SKM-1 treated with dmso at 0.1 percent for 144 hours (cell line): ENCODE data around the gene PRSS36.
A peak's percentile ranks its signal among the peaks of the same experiment; 100 is the strongest.
"Not testable (repeated sequence)": the region's sequence is repeated elsewhere in the genome, so short reads cannot be mapped to it uniquely, and the experiment has no call there.

Experiments
- DNase-seq: peaks from one replicate; lab custom pipeline; 2025; ENCODE audit not compliant: unreplicated experiment; lab: John Stamatoyannopoulos, UW

Gene PRSS36

DNA sequence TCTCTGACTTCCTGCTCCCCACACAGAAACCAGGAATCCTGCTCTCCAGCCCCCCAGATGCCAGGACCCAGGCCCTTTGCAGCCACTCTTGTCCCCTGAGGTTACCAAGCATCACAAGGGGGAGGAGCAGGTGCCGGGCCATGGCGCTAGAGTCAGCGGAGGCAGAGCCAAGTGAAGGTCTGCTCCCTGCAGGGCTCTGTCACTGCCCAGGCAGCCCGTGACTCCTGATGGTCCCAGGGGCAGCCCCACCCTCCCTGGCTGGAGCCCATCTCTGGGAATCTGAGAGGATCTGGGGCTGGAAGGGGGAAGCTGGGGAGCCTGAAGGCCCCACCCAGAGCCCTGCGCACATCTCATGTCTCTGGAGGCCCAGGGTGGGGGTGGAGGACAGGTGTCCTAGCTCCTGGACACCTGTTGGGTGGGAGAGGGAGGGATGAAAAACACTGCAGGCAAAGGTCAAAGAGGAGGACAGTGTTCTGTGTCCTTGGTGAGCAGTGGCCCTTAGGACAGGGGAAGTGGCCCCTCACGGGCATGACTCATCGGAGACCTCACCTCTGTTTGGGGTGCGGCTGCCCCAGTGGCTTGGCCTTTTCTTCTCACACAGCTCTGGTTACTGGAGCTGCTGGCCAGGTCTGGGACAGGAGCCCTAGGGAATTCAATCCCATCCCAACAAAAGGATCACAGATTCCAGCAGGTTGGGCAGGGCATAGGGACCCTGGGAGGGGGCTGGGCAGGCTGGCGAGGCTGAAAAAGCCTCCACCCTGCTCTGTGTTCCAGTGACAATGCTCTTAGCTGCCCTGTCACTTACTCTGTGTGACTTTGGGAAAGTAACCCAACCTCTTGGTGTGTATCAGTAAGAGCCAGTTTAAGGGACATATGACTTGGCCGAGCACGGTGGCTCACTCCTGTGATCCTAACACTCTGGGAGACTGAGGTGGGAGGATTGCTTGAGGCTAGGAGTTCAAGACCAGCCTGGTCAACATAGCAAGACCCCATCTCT, at the start of gene PRSS36:
Gene PRSS36 (minus strand): TSS at position 173 of the 997 bp plus-strand sequence. CDS start 31 bp downstream, at position 142.
- no peak for DNase-seq

DNA sequence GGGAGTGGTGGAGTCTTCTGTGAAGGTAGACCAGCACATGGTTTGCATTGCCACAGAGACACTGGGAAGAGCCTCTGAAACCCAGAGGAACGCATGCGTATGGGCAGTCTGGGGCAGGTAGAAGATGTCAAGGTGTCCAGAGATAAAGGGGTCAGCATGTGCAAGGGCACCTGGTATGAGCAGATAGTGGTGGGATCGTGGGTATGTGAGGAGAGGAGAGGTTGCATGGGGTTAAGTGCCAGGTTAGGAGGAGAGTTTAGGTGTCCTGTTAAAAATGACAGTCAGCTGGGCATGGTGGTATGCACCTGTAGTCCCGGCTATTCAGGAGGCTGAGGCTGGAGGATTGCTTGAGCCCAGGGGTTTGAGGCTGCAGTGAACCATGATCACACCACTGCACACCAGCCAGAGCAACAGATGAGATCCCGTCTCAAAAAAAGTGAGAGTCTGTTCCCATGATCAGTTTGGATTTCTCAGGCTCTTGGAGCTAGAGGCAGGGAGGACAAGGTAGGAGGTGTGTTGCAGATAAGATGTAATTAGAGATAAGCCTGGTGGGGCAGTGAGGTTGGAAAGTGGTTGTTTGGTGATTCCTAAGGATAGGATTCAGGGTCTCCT, 49.7 kb upstream of the PRSS36 start:
- no peak for DNase-seq

DNA sequence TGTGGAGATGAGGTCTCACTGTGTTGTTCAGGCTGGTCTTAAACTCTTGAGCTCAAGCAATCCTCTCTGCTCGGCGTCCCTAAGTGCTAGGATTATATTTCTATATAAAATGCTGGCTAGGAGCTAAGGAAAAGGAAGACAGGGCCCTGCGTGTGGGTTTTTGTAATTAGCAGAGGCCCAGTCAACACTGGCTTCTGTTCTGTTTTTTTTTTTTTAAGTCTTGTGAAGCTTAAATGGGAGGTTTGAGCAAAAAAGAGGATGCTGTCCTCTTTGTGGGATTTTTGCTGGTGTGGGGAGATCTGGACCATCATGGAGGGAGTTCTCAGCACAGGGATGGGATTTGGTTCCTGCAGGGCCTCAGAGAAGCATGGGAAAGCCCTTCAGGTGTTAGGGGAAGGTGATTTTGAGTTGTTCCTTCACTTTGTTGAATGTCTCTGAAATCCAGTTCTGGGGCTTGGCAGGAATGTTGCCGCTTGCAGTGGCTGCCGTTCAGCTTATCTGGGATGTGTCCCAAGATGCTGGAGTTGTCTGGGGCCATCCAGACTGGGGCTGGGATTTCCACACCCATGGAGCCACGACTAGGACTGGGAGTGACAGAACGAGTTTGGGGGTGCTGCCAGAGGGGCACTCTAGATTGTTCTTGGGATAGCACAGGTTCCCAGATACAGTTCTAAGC, 48.5 kb upstream of the PRSS36 start:
- no peak for DNase-seq

DNA sequence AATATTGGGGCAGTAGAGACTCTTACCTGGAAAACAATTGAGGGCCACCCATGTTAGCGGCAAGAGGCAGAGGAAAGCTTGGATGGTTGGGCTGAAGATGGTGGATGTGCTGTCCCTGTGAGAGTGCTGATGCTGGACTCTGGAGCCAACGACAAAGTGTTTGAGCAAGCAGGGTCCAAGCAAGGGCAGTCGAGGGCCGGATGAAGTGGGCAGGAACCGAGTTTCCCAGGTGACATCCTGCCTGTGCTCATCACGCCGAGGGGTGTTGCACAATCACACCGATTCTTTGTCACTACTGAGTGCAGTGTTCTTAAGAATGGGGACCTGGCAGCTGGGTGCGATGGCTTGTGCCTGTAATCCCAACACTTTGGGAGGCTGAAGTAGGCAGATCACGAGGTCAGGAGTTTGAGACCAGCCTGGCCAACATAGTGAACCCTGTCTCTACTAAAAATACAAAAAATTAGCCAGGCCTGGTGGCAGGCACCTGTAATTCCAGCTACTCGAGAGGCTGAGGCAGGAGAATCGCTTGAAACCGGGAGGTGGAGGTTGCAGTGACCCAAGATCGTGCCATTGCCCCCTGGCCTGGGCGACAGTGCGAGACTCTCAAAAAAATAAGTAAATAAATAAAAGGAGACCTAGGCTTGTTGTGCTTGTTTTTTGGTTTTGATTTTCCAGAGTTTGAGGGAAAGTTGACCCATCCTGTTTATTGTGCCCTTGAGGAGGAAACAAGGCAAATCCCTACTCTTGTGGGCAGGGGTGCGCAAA, 46.6 kb upstream of the PRSS36 start:
- no peak for DNase-seq

DNA sequence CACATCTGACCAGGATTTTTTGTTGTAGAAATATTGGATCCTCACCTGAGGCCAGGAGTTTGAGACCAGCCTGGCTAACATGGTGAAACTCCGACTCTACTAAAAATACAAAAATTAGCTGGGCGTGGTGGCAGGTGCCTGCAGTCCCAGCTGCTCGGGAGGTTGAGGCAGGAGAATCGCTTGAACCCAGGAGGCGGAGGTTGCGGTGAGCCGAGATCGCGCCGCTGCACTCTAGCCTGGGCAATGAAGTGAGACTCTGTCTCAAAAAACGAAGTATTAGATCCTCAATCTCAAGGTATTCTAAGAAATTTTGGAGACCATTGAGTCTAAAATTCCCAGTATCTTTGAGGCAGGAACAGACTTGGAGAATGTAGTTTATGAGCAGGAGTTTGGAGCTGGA, 46.0 kb upstream of the PRSS36 start:
- not testable (repeated sequence) for DNase-seq

- no peak for DNase-seq
These were observed 45.0 kb upstream of the PRSS36 start for GRCh38 chr16:31194898-31195297.

DNA sequence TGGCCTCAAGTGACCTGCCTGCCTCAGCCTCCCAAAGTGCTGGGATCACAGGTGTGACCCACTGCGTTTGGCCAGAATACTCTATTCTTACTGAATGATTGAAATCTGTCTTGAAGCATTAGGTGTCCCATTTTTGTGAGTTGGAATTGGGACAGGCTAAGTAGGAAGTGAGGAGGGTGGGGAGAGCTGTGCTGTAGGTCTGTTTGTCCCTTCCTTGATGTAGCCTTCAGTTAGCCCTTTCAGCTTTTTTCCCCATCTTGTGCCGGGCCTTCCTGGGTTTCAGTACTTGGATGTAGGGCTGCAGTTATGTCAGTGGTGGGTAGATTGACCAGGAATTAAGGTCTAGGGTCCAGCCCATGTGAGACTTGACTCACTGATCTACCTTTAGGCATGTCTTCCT, 44.0 kb upstream of the PRSS36 start:
- DNase-seq = no peak

GRCh38 chr16:31192856-31193642, 43.2 kb upstream of the PRSS36 start:
- no peak for DNase-seq

DNA sequence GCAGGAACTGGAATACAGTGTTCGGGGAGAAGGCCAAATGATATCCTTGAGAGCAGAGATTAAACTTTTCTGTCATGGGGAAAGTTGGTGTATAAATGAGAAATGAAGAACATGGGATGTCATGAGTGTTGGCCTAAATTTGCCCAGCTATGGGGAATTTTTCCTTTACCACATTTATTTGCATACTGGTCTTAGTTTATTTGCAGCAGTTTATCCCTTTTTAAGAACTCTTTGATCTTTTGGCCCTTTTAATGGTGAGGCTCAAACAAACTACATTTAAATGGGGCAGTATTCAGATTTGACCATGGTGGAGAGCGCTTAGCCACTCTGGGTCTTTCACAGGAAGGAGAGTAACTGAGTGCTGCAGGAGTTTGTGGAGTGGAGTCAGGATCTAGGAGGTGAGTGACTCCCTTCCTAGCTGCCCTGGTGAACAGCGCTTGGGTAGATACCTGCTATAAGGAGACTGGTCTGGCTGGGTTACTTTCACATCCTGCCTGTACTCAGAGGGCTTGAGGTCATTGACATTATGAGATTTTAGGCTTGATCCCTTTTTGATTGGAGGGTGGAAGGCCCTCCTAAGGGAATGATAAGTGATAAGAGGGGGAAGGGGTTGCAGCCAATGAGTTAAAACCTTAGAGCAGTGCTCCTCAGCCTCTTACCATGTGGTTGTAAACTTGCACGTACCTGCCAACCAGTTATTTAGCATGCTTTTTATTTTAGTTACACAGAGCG, 42.0 kb upstream of the PRSS36 start:
- DNase-seq = no peak

DNA sequence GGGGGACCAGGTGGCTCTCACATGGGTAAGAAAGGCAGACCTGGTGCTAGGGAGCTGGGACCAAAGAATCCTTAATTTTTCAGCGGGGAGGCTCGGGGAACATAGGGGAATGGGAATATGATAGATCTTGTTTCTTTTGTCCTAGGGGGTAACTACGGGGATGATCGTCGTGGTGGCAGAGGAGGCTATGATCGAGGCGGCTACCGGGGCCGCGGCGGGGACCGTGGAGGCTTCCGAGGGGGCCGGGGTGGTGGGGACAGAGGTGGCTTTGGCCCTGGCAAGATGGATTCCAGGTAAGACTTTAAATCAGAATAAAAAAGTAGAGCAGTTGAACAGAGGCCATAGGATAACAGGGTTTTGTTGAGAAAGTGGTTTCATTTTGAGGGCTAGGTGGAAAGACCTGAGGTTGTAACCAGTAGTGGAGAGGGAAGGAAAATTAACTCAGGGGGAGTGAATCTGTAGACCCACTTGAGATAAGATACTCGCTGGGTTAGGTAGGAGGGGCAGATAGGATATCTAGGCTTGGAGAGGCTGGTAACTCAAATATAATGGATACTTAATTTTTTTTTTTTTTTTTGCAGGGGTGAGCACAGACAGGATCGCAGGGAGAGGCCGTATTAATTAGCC, 41.1 kb upstream of the PRSS36 start:
- no peak for DNase-seq

GRCh38 chr16:31190061-31190460, 40.2 kb upstream of the PRSS36 start:
- DNase-seq = no peak

DNA sequence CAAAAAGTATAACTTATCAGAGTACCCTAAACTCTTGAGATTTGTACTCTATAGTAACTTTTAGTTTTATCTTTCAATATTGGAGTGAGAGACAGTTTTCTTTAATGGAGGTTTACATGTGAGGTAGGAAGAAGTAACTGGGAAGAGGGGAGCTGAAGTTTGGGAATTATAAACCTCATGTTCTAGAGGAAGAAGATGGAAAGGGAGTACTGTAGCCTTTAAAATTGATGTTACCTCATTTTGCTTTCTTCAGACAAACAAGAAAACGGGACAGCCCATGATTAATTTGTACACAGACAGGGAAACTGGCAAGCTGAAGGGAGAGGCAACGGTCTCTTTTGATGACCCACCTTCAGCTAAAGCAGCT, 39.5 kb upstream of the PRSS36 start:
- DNase-seq = no peak

DNA sequence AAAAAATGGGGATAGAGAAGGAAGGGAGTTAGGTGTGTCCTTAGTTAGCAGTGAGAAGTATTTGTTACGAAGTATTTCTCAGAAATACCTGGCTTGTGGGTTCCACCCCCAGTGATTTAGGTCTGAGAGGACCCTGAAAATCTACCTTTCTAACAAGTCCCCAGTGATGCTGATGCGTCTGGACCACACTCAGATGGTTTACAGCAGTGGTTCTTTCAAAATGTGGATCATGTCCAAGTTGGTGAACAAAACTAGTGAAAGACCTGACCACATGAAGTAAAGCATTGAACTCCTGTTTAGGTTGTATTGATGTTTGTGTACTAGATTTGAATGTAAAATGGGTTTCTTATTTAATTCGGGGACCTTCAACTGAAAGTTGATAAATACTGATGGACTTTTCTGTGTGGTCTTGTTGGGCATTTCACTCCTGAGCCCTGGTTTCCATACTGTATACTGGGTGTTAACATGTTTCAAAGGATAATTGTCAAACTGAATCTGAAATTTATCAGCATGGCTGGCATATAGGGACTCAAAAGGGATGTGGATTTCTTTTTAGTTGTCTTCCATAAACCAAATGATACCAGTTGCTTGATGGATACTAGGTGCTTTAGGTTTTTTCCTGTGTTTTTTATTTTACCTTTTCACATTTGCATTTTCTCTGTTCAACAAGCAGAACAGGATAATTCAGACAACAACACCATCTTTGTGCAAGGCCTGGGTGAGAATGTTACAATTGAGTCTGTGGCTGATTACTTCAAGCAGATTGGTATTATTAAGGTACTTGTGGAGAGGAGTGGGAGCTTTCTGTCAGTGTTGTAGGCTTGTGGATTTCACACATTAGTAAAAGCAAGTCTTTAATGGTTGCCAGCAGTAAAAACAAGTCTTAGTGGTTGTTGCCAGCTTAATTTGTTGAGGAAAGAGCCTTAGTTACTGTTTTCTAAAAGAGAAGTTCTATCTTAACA, 38.9 kb upstream of the PRSS36 start:
- no peak for DNase-seq

- DNase-seq = no peak
These were observed 37.9 kb upstream of the PRSS36 start for GRCh38 chr16:31187808-31188189.

GRCh38 chr16:31186930-31187807, 37.3 kb upstream of the PRSS36 start:
- DNase-seq = no peak

- DNase-seq = peak; percentile 35
These were observed 36.3 kb upstream of the PRSS36 start for GRCh38 chr16:31186176-31186575.

GRCh38 chr16:31185339-31185738, 35.5 kb upstream of the PRSS36 start:
- no peak for DNase-seq
